DOHH2 (cell line): Measurements from ENCODE around the gene INSYN2A.

Experiments
- H3F3A ChIP-seq: fragments of 200-600 bp; sonication (generic), shearing (Covaris generic); 2 replicates; pipeline ENCODE4 v1.6.0; 2016; ENCODE audit warnings: antibody characterized with exemption, mild to moderate bottlenecking; ENCODE audit not compliant: control insufficient read depth, insufficient read depth
- H3K27ac ChIP-seq: fragments of 200-600 bp; sonication (generic); 2 replicates; pipeline ENCODE4 v1.5.1; 2014; ENCODE audit warnings: low read depth, mild to moderate bottlenecking, low read length, moderate library complexity
- H3K27me3 ChIP-seq: fragments of 200-600 bp; sonication (generic); 2 replicates; pipeline ENCODE4 v1.6.1; 2014; ENCODE audit warnings: mild to moderate bottlenecking, low read length, mixed read lengths; ENCODE audit not compliant: control insufficient read depth
- H3K36me3 ChIP-seq: fragments of 200-600 bp; sonication (generic); 2 replicates; pipeline ENCODE4 v1.6.1; 2014; ENCODE audit warnings: mild to moderate bottlenecking, low read length, moderate library complexity, mixed read lengths; ENCODE audit not compliant: control insufficient read depth
- H3K4me1 ChIP-seq: fragments of 200-600 bp; sonication (generic); 2 replicates; pipeline ENCODE4 v1.6.1; 2014; ENCODE audit warnings: mild to moderate bottlenecking, low read length, mixed read lengths; ENCODE audit not compliant: control insufficient read depth
- H3K4me2 ChIP-seq: fragments of 200-600 bp; sonication (generic); 2 replicates; pipeline ENCODE4 v1.6.0; 2014; ENCODE audit warnings: mild to moderate bottlenecking, low read length, moderate library complexity
- H3K4me3 ChIP-seq: fragments of 200-600 bp; sonication (generic); 2 replicates; pipeline ENCODE4 v1.5.1; 2014; ENCODE audit warnings: mild to moderate bottlenecking, low read length, mixed read lengths
- H3K79me2 ChIP-seq: fragments of 200-600 bp; sonication (generic); 2 replicates; pipeline ENCODE4 v1.6.1; 2014; ENCODE audit warnings: mild to moderate bottlenecking, low read length, mixed read lengths; ENCODE audit not compliant: control insufficient read depth
- H3K9me2 ChIP-seq: fragments of 200-600 bp; sonication (generic); replicated peaks from 2 replicates; pipeline ENCODE4 v1.6.1; 2014; ENCODE audit warnings: mild to moderate bottlenecking, low read length, mixed read lengths; ENCODE audit not compliant: control insufficient read depth
- H3K9me3 ChIP-seq: fragments of 200-600 bp; sonication (generic); 2 replicates; pipeline ENCODE4 v1.6.1; 2014; ENCODE audit warnings: antibody characterized with exemption, low read length, mixed read lengths; ENCODE audit not compliant: control insufficient read depth, insufficient read depth
- H4K20me1 ChIP-seq: fragments of 200-600 bp; sonication (generic); 2 replicates; pipeline ENCODE4 v1.6.0; 2014; ENCODE audit warnings: low read depth, mild to moderate bottlenecking, antibody characterized with exemption, low read length, moderate library complexity; ENCODE audit not compliant: control insufficient read depth, insufficient read depth
- CTCF ChIP-seq: fragments of 200-600 bp; sonication (generic); IDR thresholded peaks from one replicate; pipeline ENCODE4 v1.5.1; 2014; ENCODE audit warnings: antibody characterized with exemption, mild to moderate bottlenecking, low read depth, low read length; ENCODE audit not compliant: poor library complexity, severe bottlenecking
- EZH2phosphoT487 ChIP-seq: fragments of 200-600 bp; sonication (generic); IDR thresholded peaks from 2 replicates; pipeline ENCODE4 v1.6.1; 2017; ENCODE audit warnings: borderline replicate concordance, mild to moderate bottlenecking, antibody characterized with exemption, low read length, moderate library complexity, mixed read lengths

INSYN2A gene

GRCh38 chr10:127200646-127201045 is 4.3 kb upstream of the INSYN2A start:
- Histone ChIP-seq H4K20me1 (no peaks in the 10 kb centered on the region), H3K27ac (no peak overlapping the region), H3K9me2 (no peaks in the 10 kb centered on the region), H3K4me1 (no peaks in the 10 kb centered on the region), H3K4me3 (no peak overlapping the region), H3K27me3 (no peaks in the 10 kb centered on the region), H3F3A (no peaks in the 10 kb centered on the region), H3K4me2 (no peak overlapping the region), H3K79me2 (no peaks in the 10 kb centered on the region), H3K36me3 (no peaks in the 10 kb centered on the region), H3K9me3 (no peaks in the 10 kb centered on the region)
- TF ChIP-seq EZH2phosphoT487 (no peak), CTCF (no peak)

GRCh38 chr10:127198721-127199120 is 2.3 kb upstream of the INSYN2A start:
- TF ChIP-seq CTCF (no peak), EZH2phosphoT487 (no peak)
- H3K9me3 ChIP-seq: no peaks in the 10 kb centered on the region

GRCh38 chr10:127198307-127198706 is 1.9 kb upstream of the INSYN2A start:
- Histone ChIP-seq H3K27ac (no peak overlapping the region), H3K36me3 (no peaks in the 10 kb centered on the region), H3K79me2 (no peaks in the 10 kb centered on the region), H4K20me1 (no peaks in the 10 kb centered on the region), H3K4me2 (no peak overlapping the region), H3F3A (no peaks in the 10 kb centered on the region), H3K4me1 (no peaks in the 10 kb centered on the region), H3K27me3 (no peaks in the 10 kb centered on the region), H3K9me3 (no peaks in the 10 kb centered on the region), H3K4me3 (no peak overlapping the region), H3K9me2 (no peaks in the 10 kb centered on the region)
- TF ChIP-seq CTCF: no peak
- TF ChIP-seq EZH2phosphoT487: no peak

More at GRCh38 chr10:127198721-127199120, 2.3 kb upstream of the INSYN2A start:
- Histone ChIP-seq H3K27ac (no peak overlapping the region), H3K4me3 (no peak overlapping the region), H3K9me2 (no peaks in the 10 kb centered on the region), H3K36me3 (no peaks in the 10 kb centered on the region), H3K4me1 (no peaks in the 10 kb centered on the region), H3K27me3 (no peaks in the 10 kb centered on the region), H3F3A (no peaks in the 10 kb centered on the region), H3K4me2 (no peak overlapping the region), H4K20me1 (no peaks in the 10 kb centered on the region), H3K79me2 (no peaks in the 10 kb centered on the region)

- Histone ChIP-seq H3K27me3 (no peaks in the 10 kb centered on the region), H3K9me3 (no peaks in the 10 kb centered on the region), H3K4me3 (no peak overlapping the region), H3K79me2 (no peaks in the 10 kb centered on the region), H3K9me2 (no peaks in the 10 kb centered on the region), H3K36me3 (no peaks in the 10 kb centered on the region), H3K4me1 (no peaks in the 10 kb centered on the region), H3K27ac (no peak overlapping the region), H3K4me2 (no peak overlapping the region), H3F3A (no peaks in the 10 kb centered on the region), H4K20me1 (no peaks in the 10 kb centered on the region)
- TF ChIP-seq EZH2phosphoT487 (no peak), CTCF (no peak)
Measured at GRCh38 chr10:127197154-127197432, 702 bp upstream of the INSYN2A start.
